Heart right ventricle (tissue), 16 donors: ENCODE results near the gene OR13C2. TPM values are rescaled to one million over a fixed set of nuclear protein-coding genes. Genes with fewer than 3 reads are reported as not detected.

ENCODE experiments used
- ATAC-seq, 8 donors: fragments of 200-7000 bp; cut with Tn5 transposase; one replicate each; pipeline ENCODE4 v1.9.1; 2020; ENCODE audit warnings: mild to moderate bottlenecking in 8 of 8, moderate library complexity in 8 of 8, moderate number of reproducible peaks in 1 of 8
- DNase-seq, 2 donors: peaks; one replicate each; pipeline ENCODE4 v3.0.0-alpha.2; 2020
- H3K27ac ChIP-seq, 10 donors: fragments of 200-600 bp; sonication (generic) in 2 of 10; one replicate each; pipeline versions ENCODE4 v1.5.0 to v1.8.0; 2020 to 2022; ENCODE audit warnings: mild to moderate bottlenecking in 3 of 10
- H3K27me3 ChIP-seq, 7 donors: fragments of 200-600 bp; one replicate each; pipeline ENCODE4 v1.8.0; 2021 to 2022; ENCODE audit warnings: mild to moderate bottlenecking in 2 of 7
- H3K36me3 ChIP-seq, 9 donors: fragments of 200-600 bp; sonication (generic) in 1 of 9; one replicate each; pipeline versions ENCODE4 v1.5.0 to v1.8.0; 2020 to 2022; ENCODE audit warnings: mild to moderate bottlenecking in 2 of 9
- H3K4me1 ChIP-seq, 9 donors: fragments of 200-600 bp; sonication (generic) in 1 of 9; one replicate each; pipeline versions ENCODE4 v1.5.0 to v1.8.0; 2020 to 2022; ENCODE audit warnings: mild to moderate bottlenecking in 4 of 9
- H3K4me3 ChIP-seq, 10 donors: fragments of 200-600 bp; sonication (generic) in 2 of 10; one replicate each; pipeline versions ENCODE4 v1.5.0 to v1.8.0; 2020 to 2022; ENCODE audit warnings: mild to moderate bottlenecking in 7 of 10, moderate library complexity in 2 of 10
- H3K9me3 ChIP-seq, 11 donors: fragments of 200-600 bp in 10 of 11; sonication (generic) in 2 of 11; one replicate each; pipeline versions ENCODE4 v1.5.0 to v1.8.0; 2013 to 2022; ENCODE audit warnings: mild to moderate bottlenecking in 2 of 11, control low read depth in 1 of 11, moderate library complexity in 1 of 11
- CTCF ChIP-seq, 9 donors: fragments of 200-600 bp; sonication (generic) in 2 of 9; IDR thresholded peaks; one replicate each; pipeline versions ENCODE4 v1.5.0 to v1.8.0; 2021 to 2022; ENCODE audit warnings: antibody characterized with exemption in 9 of 9, mild to moderate bottlenecking in 5 of 9, moderate library complexity in 1 of 9
- WGBS, 2 donors: extraction: QIAGEN DNeasy Blood & Tissue Kit; methylation state at CpG; one replicate each; pipeline ENCODE4 v1.1.7; 2013; ENCODE audit warnings: inconsistent platforms in 1 of 2; 5-methylcytosine and 5-hydroxymethylcytosine counted together
- intact Hi-C, 10 donors: fragments of 100-400 bp; cut with DNase I; formaldehyde crosslinking; loops; one replicate each; pipeline versions ENCODE4 v1.11.1 to v1.14.2; 2022
- polyA plus RNA-seq, 2 donors: library from polyadenylated mRNA; stranded (reverse); fragments of 200-250 nt; gene quantifications; one replicate each; pipeline ENCODE4 v1.2.3, GENCODE V29; 2013
- total RNA-seq, 10 donors: library from RNA; stranded (reverse); fragmentation: NEBNext Ultra II Directional in 3 of 10; extraction: Animal tissue kit (Norgen Biotek cat#: 25700) in 3 of 10; gene quantifications; one replicate each; pipeline versions ENCODE4 v1.2.1 to v1.2.4, GENCODE V29; 2021 to 2023
- donor health status: Arrhythmogenic right ventricular cardiomyopathy.
- donor health status: ischemic (EF 13 %, LVEDD 7.1; RV severe dilation, severe dysfunction).
- donor health status: healthy with polysubstance abuse.
- donor health status: DM: no; HTN: yes; CAD: no.
- donor health status: DM: no; HTN: no; CAD: no.
- donor health status: ischemic (EF 25% LVEDD 6.9; RV normal size, moderate dysfunction).
- donor health status: ischemic (EF 25% LVEDD 5.7; RV mildly dilated, moderate dysfunction).
- donor health status: healthy.
- donor health status: DM: yes; HTN: yes; CAD: no.
- donor health status: Ischemic cardiomyopathy.
- donor health status: ischemic (EF 35%, LVEDD 5.7; RV mildly dilated, moderate dysfunction).
- donor health status: nonischemic (EF 11% LVEDD 7.7; RV severe dilation, severe dysfunction).
- donor health status: DM: yes; HTN: yes; CAD: no.
- donor health status: PGD.
- donor health status: ischemic (EF 29% LVEDD 5.4; RV normal size, mild dysfunction).
- donor health status: nonischemic (EF 23%, LVEDD 6.1; RV moderate dilation, normal function).

Gene OR13C2
- total and polyA plus RNA-seq, 12 donors: not detected

- Histone ChIP-seq H3K4me3 (no peak overlapping the region), H3K4me1 (no peaks in the 10 kb centered on the region), H3K36me3 (no peaks in the 10 kb centered on the region), H3K9me3 (peaks cover 0 to 37% (median 9%) of the 10 kb centered on the region in 11 donors), H3K27me3 (no peaks in the 10 kb centered on the region), H3K27ac (no peak overlapping the region)
- ATAC-seq (no peak), DNase-seq (no peak)
- no peak for TF ChIP-seq CTCF (IDR thresholded peaks at IDR 0.05)
- 82 to 85% methylated on average over 8 of the region's 8 CpGs for WGBS, 2 donors
- intact Hi-C loops: no loop called here
Observed at GRCh38 chr9:104556830-104557634, 48.4 kb downstream of the OR13C2 start.

- intact Hi-C loops: no loop called here
- Histone ChIP-seq H3K4me3 (no peak overlapping the region), H3K4me1 (no peaks in the 10 kb centered on the region), H3K36me3 (no peaks in the 10 kb centered on the region), H3K9me3 (peaks cover 0 to 37% (median 9%) of the 10 kb centered on the region in 11 donors), H3K27ac (no peak overlapping the region), H3K27me3 (no peaks in the 10 kb centered on the region)
- ATAC-seq (no peak), DNase-seq (no peak)
- WGBS, 2 donors: 91 to 95% methylated on average over 1 of the region's 1 CpG
- TF ChIP-seq CTCF (IDR thresholded peaks at IDR 0.05): no peak
Observed at GRCh38 chr9:104555521-104555920, 49.9 kb downstream of the OR13C2 start.

Other genes starting within 250 kb of the OR13C2 start
- not detected for gene OR13F1, start 101.4 kb downstream of the OR13C2 start, total RNA-seq
- gene OR13F1, start 101.4 kb downstream of the OR13C2 start, polyA plus RNA-seq: not detected
- not detected for gene OR13C4, start 78.4 kb downstream of the OR13C2 start, total RNA-seq
- not detected for gene OR13C4, start 78.4 kb downstream of the OR13C2 start, polyA plus RNA-seq
- not detected for gene OR13C3, start 68.8 kb downstream of the OR13C2 start, total RNA-seq
- not detected for gene OR13C3, start 68.8 kb downstream of the OR13C2 start, polyA plus RNA-seq
- not detected for gene OR13C8, start 36.5 kb downstream of the OR13C2 start, total RNA-seq
- not detected for gene OR13C8, start 36.5 kb downstream of the OR13C2 start, polyA plus RNA-seq
- gene OR13C5, start 6.2 kb downstream of the OR13C2 start, total RNA-seq: not detected
- not detected for gene OR13C5, start 6.2 kb downstream of the OR13C2 start, polyA plus RNA-seq
- gene OR13C9, start 12.6 kb upstream of the OR13C2 start, total RNA-seq: not detected
- not detected for gene OR13C9, start 12.6 kb upstream of the OR13C2 start, polyA plus RNA-seq
- gene OR13D1, start 88.9 kb upstream of the OR13C2 start, total RNA-seq: not detected
- gene OR13D1, start 88.9 kb upstream of the OR13C2 start, polyA plus RNA-seq: not detected
- 10 to 100 TPM; 19.9 to 34.9 (median 24.3) TPM for gene NIPSNAP3A, start 142.1 kb upstream of the OR13C2 start, total RNA-seq
- gene NIPSNAP3A, start 142.1 kb upstream of the OR13C2 start, polyA plus RNA-seq: 10 to 100 TPM; 10.2 to 28.6 TPM
- gene NIPSNAP3B, start 158.5 kb upstream of the OR13C2 start, total RNA-seq: 10 to 100 TPM; 25.0 to 38.6 (median 32.0) TPM
- 10 to 100 TPM in 1 of 2 donors, 1 to 10 TPM in 1; 6.9 to 12.1 TPM for gene NIPSNAP3B, start 158.5 kb upstream of the OR13C2 start, polyA plus RNA-seq